HCT116 (cell line): ENCODE data around the gene DAZAP1. TPM values are rescaled to one million over a fixed set of nuclear protein-coding genes. Genes with fewer than 3 reads are reported as not detected.

ENCODE experiments used
- ATAC-seq: fragments of 200-7000 bp; cut with Tn5 transposase; 2 replicates; pipeline ENCODE4 v1.9.1; 2020; ENCODE audit warnings: mild to moderate bottlenecking, moderate library complexity
- BruUV-seq: library from RNA; stranded (reverse); fragments of 400-500 nt; replicated peaks from 2 replicates; lab custom pipeline; 2021; lab: Mats Ljungman, UMichigan
- CTCF ChIA-PET: fragments of 300-600 bp; sonication (Branson Sonifier 250); formaldehyde crosslinking; loops from one replicate; lab custom pipeline; 2021; ENCODE audit warnings: antibody characterized with exemption; lab: Charles Lee
- POLR2A ChIA-PET: fragments of 300-600, 350-600 bp; sonication (Branson Sonifier 250); formaldehyde crosslinking; loops from one replicate; lab custom pipeline; 2021; ENCODE audit warnings: antibody characterized with exemption; lab: Charles Lee
- RAD21 ChIA-PET, 2 experiments: fragments of 300-600 bp; sonication (Branson Sonifier 250); formaldehyde crosslinking; loops; one replicate each; lab custom pipeline; 2023; ENCODE audit warnings: low total read pairs in 2 of 2; ENCODE audit not compliant: uncharacterized antibody in 2 of 2, unreplicated experiment in 2 of 2, low non-redundant PET in 1 of 2; lab: Charles Lee
- DNase-seq: peaks from one replicate; pipeline ENCODE4 v3.0.0-alpha.2; 2010; ENCODE audit warnings: low read depth, low spot score
- H2AFZ ChIP-seq: fragments of 200-600 bp; shearing (Covaris generic), sonication (generic); 2 replicates; pipeline ENCODE4 v1.6.1; 2017; ENCODE audit warnings: low read depth, mixed run types, mixed read lengths, antibody characterized with exemption, low read length; ENCODE audit not compliant: poor library complexity, severe bottlenecking
- H3K27ac ChIP-seq: 2 replicates; pipeline ENCODE4 v1.5.1; 2012; ENCODE audit warnings: low read depth, low read length
- H3K27me3 ChIP-seq: fragments of 200-600 bp; sonication (generic); 2 replicates; pipeline ENCODE4 v1.6.1; 2016; ENCODE audit warnings: mixed run types, low read length, mixed read lengths; ENCODE audit not compliant: insufficient read depth
- H3K36me3 ChIP-seq, 2 experiments: fragments of 200-500 bp in 1 of 2; fragments of 200-600 bp in 1 of 2; sonication (Bioruptor generic) in 1 of 2; sonication (generic) in 1 of 2; 2 replicates each; pipeline versions ENCODE4 v1.5.1 to v1.6.1; 2014 to 2016; ENCODE audit warnings: low read length in 2 of 2, inconsistent platforms in 1 of 2, mixed read lengths in 1 of 2, mixed run types in 1 of 2; ENCODE audit not compliant: insufficient read depth in 2 of 2, control insufficient read depth in 1 of 2
- H3K4me1 ChIP-seq, 2 experiments: fragments of 200-600 bp in 1 of 2; sonication (generic) in 1 of 2; 2 replicates each; pipeline versions ENCODE4 v1.5.1 to v1.6.1; 2012 to 2017; ENCODE audit warnings: low read length in 2 of 2, inconsistent platforms in 1 of 2, mild to moderate bottlenecking in 1 of 2, mixed read lengths in 1 of 2, mixed run types in 1 of 2, moderate library complexity in 1 of 2; ENCODE audit not compliant: insufficient read depth in 2 of 2, control insufficient read depth in 1 of 2
- H3K4me2 ChIP-seq: fragments of 200-600 bp; sonication (generic); 2 replicates; pipeline ENCODE4 v1.6.1; 2017; ENCODE audit warnings: mixed run types, low read length, mixed read lengths
- H3K4me3 ChIP-seq, 2 experiments: fragments of 200-600 bp in 1 of 2; sonication (generic) in 1 of 2; replicated peaks in 1 of 2; 2 replicates each; pipeline ENCODE4 v1.5.1; 2011 to 2016; ENCODE audit warnings: low read length in 2 of 2, control low read depth in 1 of 2, low read depth in 1 of 2, mild to moderate bottlenecking in 1 of 2, mixed read lengths in 1 of 2, mixed run types in 1 of 2
- H3K79me2 ChIP-seq: fragments of 200-600 bp; sonication (generic); 2 replicates; pipeline ENCODE4 v1.6.1; 2017; ENCODE audit warnings: mild to moderate bottlenecking, mixed run types, low read length, moderate library complexity, mixed read lengths; ENCODE audit not compliant: insufficient read depth
- H3K9ac ChIP-seq: fragments of 200-600 bp; sonication (generic); 2 replicates; pipeline ENCODE4 v1.6.1; 2016; ENCODE audit warnings: low read length, mixed read lengths
- H3K9me2 ChIP-seq: fragments of 200-600 bp; sonication (generic), shearing (Covaris generic); 2 replicates; pipeline ENCODE4 v1.6.1; 2017; ENCODE audit warnings: mixed run types, mild to moderate bottlenecking, moderate library complexity; ENCODE audit not compliant: insufficient read depth
- H3K9me3 ChIP-seq, 2 experiments: fragments of 200-500 bp in 1 of 2; fragments of 200-600 bp in 1 of 2; sonication (Bioruptor generic) in 1 of 2; sonication (generic) in 1 of 2; 2 replicates each; pipeline ENCODE4 v1.6.1; 2014 to 2017; ENCODE audit warnings: low read length in 2 of 2, mixed read lengths in 2 of 2, inconsistent platforms in 1 of 2, low read depth in 1 of 2, mild to moderate bottlenecking in 1 of 2, mixed run types in 1 of 2, moderate library complexity in 1 of 2; ENCODE audit not compliant: control insufficient read depth in 1 of 2, insufficient read depth in 1 of 2
- H4K20me1 ChIP-seq: fragments of 200-600 bp; sonication (generic), shearing (Covaris generic); 2 replicates; pipeline ENCODE4 v1.6.1; 2017; ENCODE audit warnings: mixed run types, mild to moderate bottlenecking, moderate library complexity; ENCODE audit not compliant: insufficient read depth
- CBX3 ChIP-seq: IDR thresholded peaks from 2 replicates; pipeline ENCODE4 v1.6.1; 2012; ENCODE audit warnings: low read depth
- EGR1 ChIP-seq: IDR thresholded peaks from 2 replicates; pipeline ENCODE4 v1.6.1; 2012; ENCODE audit warnings: low read depth
- EZH2 ChIP-seq: fragments of 200-600 bp; sonication (generic); IDR thresholded peaks from 2 replicates; pipeline ENCODE4 v1.6.1; 2017; ENCODE audit warnings: antibody characterized with exemption, mixed run types
- EZH2phosphoT487 ChIP-seq: fragments of 200-600 bp; IDR thresholded peaks from 2 replicates; pipeline ENCODE4 v1.6.1; 2018; ENCODE audit warnings: antibody characterized with exemption, borderline replicate concordance
- FOSL1 ChIP-seq: IDR thresholded peaks from 2 replicates; pipeline ENCODE4 v1.6.1; 2012; ENCODE audit warnings: low read depth
- JUND ChIP-seq: IDR thresholded peaks from 2 replicates; pipeline ENCODE4 v1.6.1; 2012
- MAX ChIP-seq: IDR thresholded peaks from 2 replicates; pipeline ENCODE4 v1.6.1; 2012
- POLR2A ChIP-seq: IDR thresholded peaks from 2 replicates; pipeline ENCODE4 v1.7.0; 2011; ENCODE audit warnings: borderline replicate concordance; ENCODE audit not compliant: insufficient read depth, insufficient read length; ENCODE audit errors: extremely low read depth
- REST ChIP-seq: IDR thresholded peaks from 2 replicates; pipeline ENCODE4 v1.6.1; 2012; ENCODE audit warnings: low read depth
- SIN3A ChIP-seq: IDR thresholded peaks from 2 replicates; pipeline ENCODE4 v1.6.1; 2012; ENCODE audit warnings: low read depth
- TCF7L2 ChIP-seq: IDR thresholded peaks from 2 replicates; pipeline ENCODE4 v1.7.0; 2011; ENCODE audit warnings: borderline replicate concordance, inconsistent platforms; ENCODE audit not compliant: insufficient read depth, insufficient read length; ENCODE audit errors: extremely low read depth
- YY1 ChIP-seq: IDR thresholded peaks from 2 replicates; pipeline ENCODE4 v1.6.1; 2011; ENCODE audit warnings: low read length, low read depth, moderate library complexity, mild to moderate bottlenecking; ENCODE audit not compliant: insufficient replicate concordance; ENCODE audit errors: extremely low read depth
- ZFX ChIP-seq: fragments of 450-650 bp; IDR thresholded peaks from 2 replicates; pipeline ENCODE4 v1.6.1; 2017
- intact Hi-C: fragments of 100-400 bp; cut with micrococcal nuclease; formaldehyde crosslinking; loops from 2 replicates; pipeline ENCODE4 v1.10.0; 2022
- total RNA-seq: library from RNA; stranded (reverse); gene quantifications from one replicate; pipeline ENCODE4 v1.2.1, GENCODE V29; 2021; ENCODE audit not compliant: unreplicated experiment
- TF ChIP-seq, protein P1 (sequence below): IDR thresholded peaks from 2 replicates; pipeline ENCODE4 v1.6.1; 2011; ENCODE audit warnings: mild to moderate bottlenecking, low read length, moderate library complexity; ENCODE audit not compliant: insufficient replicate concordance; ENCODE audit errors: extremely low read depth

Gene DAZAP1
- total RNA-seq, 1 experiment from 2014 or later, result 191 TPM

DNA sequence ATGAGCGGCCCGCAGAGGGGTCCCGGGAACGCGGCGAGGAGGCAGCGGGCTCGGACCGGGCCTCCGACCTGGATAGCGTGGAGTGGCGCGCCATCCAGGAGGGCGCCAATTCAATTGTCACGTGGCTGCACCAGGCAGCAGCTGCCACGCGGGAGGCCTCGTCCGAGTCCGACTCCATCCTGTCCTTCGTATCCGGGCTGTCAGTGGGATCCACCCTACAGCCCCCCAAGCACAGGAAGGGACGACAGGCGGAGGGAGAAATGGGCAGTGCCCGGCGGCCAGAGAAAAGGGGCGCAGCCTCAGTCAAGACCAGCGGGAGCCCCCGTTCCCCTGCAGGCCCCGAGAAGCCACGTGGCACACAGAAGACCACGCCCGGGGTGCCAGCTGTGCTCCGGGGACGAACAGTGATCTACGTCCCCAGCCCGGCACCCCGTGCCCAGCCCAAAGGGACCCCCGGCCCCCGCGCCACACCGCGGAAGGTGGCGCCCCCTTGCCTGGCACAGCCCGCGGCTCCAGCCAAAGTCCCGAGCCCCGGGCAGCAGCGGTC, 61.0 kb downstream of the DAZAP1 start:
- ChIA-PET CTCF (no interaction called here), RAD21 (no interaction called here), POLR2A (no interaction called here)
- Histone ChIP-seq H3K9me2 (no peaks in the 10 kb centered on the region), H3K4me3 (peak overlapping the region; percentile 48 to 66), H4K20me1 (no peaks in the 10 kb centered on the region), H3K4me1 (peaks cover 19 to 39% of the 10 kb centered on the region in 2 experiments), H3K9me3 (no peaks in the 10 kb centered on the region), H3K79me2 (peaks cover 11% of the 10 kb centered on the region; the same call in 1 of the 2 replicates), H3K36me3 (no peaks in the 10 kb centered on the region; a peak in 1 of 4 replicates), H3K27me3 (no peaks in the 10 kb centered on the region), H2AFZ (no peak overlapping the region), H3K9ac (peak overlapping the region; percentile 69), H3K4me2 (peak overlapping the region; percentile 96), H3K27ac (peak overlapping the region; percentile 91)
- ATAC-seq, result peak; percentile 0; the same call in 1 of the 2 replicates
- DNase-seq, result no peak
- intact Hi-C loops, result no loop called here
- no TSS peak for BruUV-seq
- TF ChIP-seq EZH2 (no peak), MAX (peak; percentile 47), EGR1 (no peak)

GRCh38 chr19:1468821-1469254, 61.5 kb downstream of the DAZAP1 start:
- intact Hi-C loops, result no loop called here
- Histone ChIP-seq H3K27me3 (no peaks in the 10 kb centered on the region), H3K79me2 (peaks cover 11% of the 10 kb centered on the region; the same call in 1 of the 2 replicates), H3K9me2 (no peaks in the 10 kb centered on the region), H2AFZ (no peak overlapping the region), H3K9ac (peak overlapping the region; percentile 69), H3K4me3 (peak overlapping the region; percentile 48 to 66), H3K36me3 (no peaks in the 10 kb centered on the region; a peak in 1 of 4 replicates), H3K9me3 (no peaks in the 10 kb centered on the region), H3K4me1 (peaks cover 19 to 39% of the 10 kb centered on the region in 2 experiments), H3K27ac (peak overlapping the region; percentile 91), H3K4me2 (peak overlapping the region; percentile 96), H4K20me1 (no peaks in the 10 kb centered on the region)
- ATAC-seq, result peak; percentile 33
- no TSS peak for BruUV-seq
- POLR2A ChIA-PET, result no interaction called here
- no peak for DNase-seq
- CTCF ChIA-PET, result no interaction called here
- RAD21 ChIA-PET, result interaction anchor here in 1 of 2 experiments (0.6 kb wide), 1 partner anchor 113 kb away, joined by 3 read pairs; no protein-coding TSS in a partner anchor
- TF ChIP-seq, protein P1, sequence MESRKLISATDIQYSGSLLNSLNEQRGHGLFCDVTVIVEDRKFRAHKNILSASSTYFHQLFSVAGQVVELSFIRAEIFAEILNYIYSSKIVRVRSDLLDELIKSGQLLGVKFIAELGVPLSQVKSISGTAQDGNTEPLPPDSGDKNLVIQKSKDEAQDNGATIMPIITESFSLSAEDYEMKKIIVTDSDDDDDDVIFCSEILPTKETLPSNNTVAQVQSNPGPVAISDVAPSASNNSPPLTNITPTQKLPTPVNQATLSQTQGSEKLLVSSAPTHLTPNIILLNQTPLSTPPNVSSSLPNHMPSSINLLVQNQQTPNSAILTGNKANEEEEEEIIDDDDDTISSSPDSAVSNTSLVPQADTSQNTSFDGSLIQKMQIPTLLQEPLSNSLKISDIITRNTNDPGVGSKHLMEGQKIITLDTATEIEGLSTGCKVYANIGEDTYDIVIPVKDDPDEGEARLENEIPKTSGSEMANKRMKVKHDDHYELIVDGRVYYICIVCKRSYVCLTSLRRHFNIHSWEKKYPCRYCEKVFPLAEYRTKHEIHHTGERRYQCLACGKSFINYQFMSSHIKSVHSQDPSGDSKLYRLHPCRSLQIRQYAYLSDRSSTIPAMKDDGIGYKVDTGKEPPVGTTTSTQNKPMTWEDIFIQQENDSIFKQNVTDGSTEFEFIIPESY, result no peak
- no peak for TF ChIP-seq REST
- no peak for TF ChIP-seq FOSL1
- no peak for TF ChIP-seq EGR1
- peak; percentile 88; the same call in 1 of the 2 replicates for TF ChIP-seq ZFX
- TF ChIP-seq EZH2phosphoT487, result no peak
- TF ChIP-seq CBX3, result no peak
- TF ChIP-seq POLR2A, result no peak
- TF ChIP-seq MAX, result peak; percentile 6; the same call in 1 of the 2 replicates
- no peak for TF ChIP-seq TCF7L2
- TF ChIP-seq YY1, result no peak
- TF ChIP-seq SIN3A, result no peak
- TF ChIP-seq JUND, result no peak
